ENCODE results near the gene TRIM28. TPM values are rescaled to one million over a fixed set of nuclear protein-coding genes. Genes with fewer than 3 reads are reported as not detected.
A peak's percentile ranks its signal among the peaks of the same experiment; 100 is the strongest.

The TRIM28 gene
- polyA plus RNA-seq, 3 donors = 16.2 to 234 (median 35.0) TPM

GRCh38 chr19:58511353-58512208 lies 32.3 kb upstream of the TRIM28 start, which contains the start of gene SLC27A5:
Gene SLC27A5, minus strand, starts transcription at chr19:58511992. Its CDS starts 37 bp downstream, at chr19:58511955.
- 96% methylated on average over 25 of the region's 25 CpGs for whole genome bisulfite sequencing (ENCODE audit: insufficient coverage)
- Histone ChIP-seq H3K4me3 (replicated peaks in 1 of 3; ENCODE audit: low read depth in 2 of 3, low read length in 3 of 3) (no peak within 1 kb of the TSS), H2AFZ (ENCODE audit: insufficient read depth, low read depth, low read length, poor library complexity, severe bottlenecking) (no peak within 1 kb of the TSS), H3K36me3 (replicated peaks in 1 of 2; ENCODE audit: control insufficient read depth in 1 of 2, insufficient read depth in 2 of 2, low read length in 2 of 2) (peaks cover 9 to 10% of the 10 kb centered on the region in 2 donors), H3K4me2 (replicated peaks; ENCODE audit: extremely low read depth, low read length, poor library complexity, severe bottlenecking) (no peak within 1 kb of the TSS), H3K9ac (ENCODE audit: insufficient read depth, low read length, poor library complexity, severe bottlenecking) (no peak within 1 kb of the TSS), H3K4me1 (ENCODE audit: control insufficient read depth in 1 of 2, insufficient read depth in 2 of 2, low read length in 2 of 2) (peaks cover 10 to 15% of the 10 kb centered on the region in 2 donors), H3K27ac (ENCODE audit: low read depth in 1 of 2, low read length in 2 of 2) (no peak within 1 kb of the TSS), H3K27me3 (ENCODE audit: control insufficient read depth in 2 of 2, insufficient read depth in 2 of 2, low read length in 2 of 2) (no peaks in the 10 kb centered on the region), H3K79me2 (ENCODE audit: insufficient read depth, low read length) (peaks cover 19% of the 10 kb centered on the region), H4K20me1 (ENCODE audit: insufficient read depth, low read length) (peaks cover 20% of the 10 kb centered on the region), H3K9me3 (replicated peaks in 1 of 2; ENCODE audit: control insufficient read depth in 1 of 2, insufficient read depth in 1 of 2, low read length in 2 of 2) (peaks cover 16 to 22% of the 10 kb centered on the region in 2 donors)
- Mint-ChIP-seq H3K27me3 (ENCODE audit: low read depth in 3 of 3) (peaks cover 0 to 2% (median 2%) of the 10 kb centered on the region in 3 donors), H3K9me3 (peaks cover 9 to 28% (median 20%) of the 10 kb centered on the region in 7 donors), H3K4me1 (peaks cover 16% of the 10 kb centered on the region), H3K4me3 (no peak within 1 kb of the TSS), H3K36me3 (peaks cover 12 to 24% of the 10 kb centered on the region in 2 donors), H3K27ac (no peak within 1 kb of the TSS)
- DNase-seq = no peak
- intact Hi-C loops (cut with micrococcal nuclease) = no loop called here
- TF ChIP-seq CTCF (IDR thresholded peaks at IDR 0.05) = no peak

- H3K9ac ChIP-seq (ENCODE audit: insufficient read depth, low read length, poor library complexity, severe bottlenecking) = peak overlapping the region; percentile 4
- Mint-ChIP-seq H3K27ac (no peak overlapping the region), H3K27me3 (ENCODE audit: low read depth in 3 of 3) (peaks cover 0 to 2% (median 2%) of the 10 kb centered on the region in 3 donors), H3K4me1 (peaks cover 22% of the 10 kb centered on the region), H3K36me3 (peaks cover 19 to 30% of the 10 kb centered on the region in 2 donors), H3K4me3 (no peak overlapping the region), H3K9me3 (peaks cover 0 to 13% (median 5%) of the 10 kb centered on the region in 7 donors)
- H3K9me3 ChIP-seq (replicated peaks in 1 of 2; ENCODE audit: control insufficient read depth in 1 of 2, insufficient read depth in 1 of 2, low read length in 2 of 2) = peaks cover 4 to 5% of the 10 kb centered on the region in 2 donors
- DNase-seq = no peak
- H2AFZ ChIP-seq (ENCODE audit: insufficient read depth, low read depth, low read length, poor library complexity, severe bottlenecking) = no peak overlapping the region
- H3K36me3 ChIP-seq (replicated peaks in 1 of 2; ENCODE audit: control insufficient read depth in 1 of 2, insufficient read depth in 2 of 2, low read length in 2 of 2) = peaks cover 17 to 20% of the 10 kb centered on the region in 2 donors
- intact Hi-C loops (cut with micrococcal nuclease) = no loop called here
- peaks cover 34% of the 10 kb centered on the region for H3K79me2 ChIP-seq (ENCODE audit: insufficient read depth, low read length)
- peak overlapping the region in 1 of 2 donors; percentile 32 for H3K27ac ChIP-seq (ENCODE audit: low read depth in 1 of 2, low read length in 2 of 2)
- H3K27me3 ChIP-seq (ENCODE audit: control insufficient read depth in 2 of 2, insufficient read depth in 2 of 2, low read length in 2 of 2) = no peaks in the 10 kb centered on the region
- no peak for TF ChIP-seq CTCF (IDR thresholded peaks at IDR 0.05)
- no peak overlapping the region for H3K4me3 ChIP-seq (replicated peaks in 1 of 3; ENCODE audit: low read depth in 2 of 3, low read length in 3 of 3)
- peak overlapping the region; percentile 60 for H3K4me2 ChIP-seq (replicated peaks; ENCODE audit: extremely low read depth, low read length, poor library complexity, severe bottlenecking)
- peaks cover 35% of the 10 kb centered on the region for H4K20me1 ChIP-seq (ENCODE audit: insufficient read depth, low read length)
- peaks cover 15 to 20% of the 10 kb centered on the region in 2 donors for H3K4me1 ChIP-seq (ENCODE audit: control insufficient read depth in 1 of 2, insufficient read depth in 2 of 2, low read length in 2 of 2)
- 100% methylated on average over 6 of the region's 10 CpGs for WGBS (ENCODE audit: insufficient coverage)
Observed at GRCh38 chr19:58513213-58513693, 30.6 kb upstream of the TRIM28 start.
